GM23338 (cell line): ENCODE results near the gene AKR7A3.

Experiments used
- CTCF ChIP-seq, 2 experiments: fragments of 200-600 bp in 1 of 2; sonication (generic) in 1 of 2; conservative IDR thresholded peaks; 2 replicates each; pipeline versions ENCODE4 v1.5.1 to v1.6.1; 2016 to 2017; ENCODE audit warnings: antibody characterized with exemption in 2 of 2, low read depth in 2 of 2, mild to moderate bottlenecking in 2 of 2, moderate library complexity in 1 of 2
- EZH2 ChIP-seq: fragments of 200-600 bp; sonication (generic); IDR thresholded peaks from one replicate; pipeline ENCODE4 v1.8.0; 2017; ENCODE audit warnings: antibody characterized with exemption, mild to moderate bottlenecking, low read depth; ENCODE audit not compliant: unreplicated experiment
- EZH2phosphoT487 ChIP-seq: fragments of 200-600 bp; sonication (generic); IDR thresholded peaks from one replicate; pipeline ENCODE4 v1.8.1; 2018; ENCODE audit warnings: antibody characterized with exemption; ENCODE audit not compliant: unreplicated experiment

- TF ChIP-seq CTCF (conservative IDR thresholded peaks at IDR 0.05; ENCODE audit: low read depth in 2 of 2) (no peak), EZH2 (no peak), EZH2phosphoT487 (no peak)
Observed at GRCh38 chr1:19328486-19328885, 39.9 kb upstream of the AKR7A3 start.
